Prostate gland (tissue), 2 donors: ENCODE data around the gene OGA.

Experiments used
- CTCF ChIP-seq, 4 experiments: fragments of 200-600 bp in 2 of 4; fragments of 450-650 bp in 2 of 4; sonication (generic) in 2 of 4; IDR thresholded peaks; 1 replicate in 3 of 4; 2 replicates in 1 of 4; pipeline ENCODE4 v1.5.1; 2016 to 2019; ENCODE audit warnings: antibody characterized with exemption in 4 of 4, mild to moderate bottlenecking in 2 of 4, moderate library complexity in 2 of 4
- POLR2A ChIP-seq: fragments of 450-650 bp; IDR thresholded peaks from one replicate; pipeline ENCODE4 v1.6.1; 2016; ENCODE audit warnings: antibody characterized with exemption, mild to moderate bottlenecking

GRCh38 chr10:101781984-101782810 lies 36.0 kb downstream of the OGA start:
- TF ChIP-seq POLR2A (no peak), CTCF (IDR thresholded peaks at IDR 0.05) (no peak)
